ENCODE measurements around the gene ZFYVE28. TPM values are rescaled to one million over a fixed set of nuclear protein-coding genes. Genes with fewer than 3 reads are reported as not detected.

Gene ZFYVE28
- polyA plus RNA-seq, 1 donor from 2014 or later = 1.0 TPM

- H3K27me3 Mint-ChIP-seq = peaks cover 4% of the 10 kb centered on the region
- H3K9me3 Mint-ChIP-seq = peaks cover 3 to 4% (median 4%) of the 10 kb centered on the region in 3 donors
- H3K27ac Mint-ChIP-seq = no peak overlapping the region
- no peak overlapping the region for H3K4me3 Mint-ChIP-seq
- H3K36me3 Mint-ChIP-seq = no peaks in the 10 kb centered on the region
- no peaks in the 10 kb centered on the region for H3K4me1 Mint-ChIP-seq
These were observed 47.7 kb downstream of the ZFYVE28 start for GRCh38 chr4:2370597-2371320.

GRCh38 chr4:2368746-2369437 is 49.6 kb downstream of the ZFYVE28 start:
- Mint-ChIP-seq H3K9me3 (peaks cover 2 to 3% (median 3%) of the 10 kb centered on the region in 3 donors), H3K27me3 (peaks cover 3% of the 10 kb centered on the region), H3K36me3 (peaks cover 1% of the 10 kb centered on the region), H3K27ac (no peak overlapping the region), H3K4me3 (no peak overlapping the region), H3K4me1 (peaks cover 0 to 4% (median 0%) of the 10 kb centered on the region in 3 donors)

- H3K36me3 Mint-ChIP-seq = peaks cover 1% of the 10 kb centered on the region
- H3K9me3 Mint-ChIP-seq = peaks cover 0 to 3% (median 3%) of the 10 kb centered on the region in 3 donors
- H3K4me1 Mint-ChIP-seq = peaks cover 0 to 8% (median 2%) of the 10 kb centered on the region in 3 donors
- H3K27me3 Mint-ChIP-seq = peaks cover 2% of the 10 kb centered on the region
- no peak overlapping the region for H3K4me3 Mint-ChIP-seq
- H3K27ac Mint-ChIP-seq = no peak overlapping the region
These were observed 50.8 kb downstream of the ZFYVE28 start for GRCh38 chr4:2367626-2368025.

GRCh38 chr4:2366252-2367192 is 51.9 kb downstream of the ZFYVE28 start:
- peaks cover 1% of the 10 kb centered on the region for H3K36me3 Mint-ChIP-seq
- H3K9me3 Mint-ChIP-seq = peaks cover 0 to 3% (median 3%) of the 10 kb centered on the region in 3 donors
- H3K4me1 Mint-ChIP-seq = peaks cover 0 to 8% (median 2%) of the 10 kb centered on the region in 3 donors
- H3K27me3 Mint-ChIP-seq = peaks cover 2% of the 10 kb centered on the region
- peak overlapping the region in 1 of 3 donors; percentile 35 for H3K27ac Mint-ChIP-seq
- H3K4me3 Mint-ChIP-seq = peak overlapping the region in 1 of 4 donors; percentile 8

GRCh38 chr4:2365913-2366210 is 52.6 kb downstream of the ZFYVE28 start:
- Mint-ChIP-seq H3K27me3 (peaks cover 2% of the 10 kb centered on the region), H3K9me3 (peaks cover 0 to 3% (median 3%) of the 10 kb centered on the region in 3 donors), H3K27ac (no peak overlapping the region), H3K4me3 (peak overlapping the region in 2 of 4 donors; percentile 12 to 57), H3K4me1 (peaks cover 0 to 8% (median 2%) of the 10 kb centered on the region in 3 donors), H3K36me3 (peaks cover 1% of the 10 kb centered on the region)

GRCh38 chr4:2365054-2365912 is 53.2 kb downstream of the ZFYVE28 start:
- Mint-ChIP-seq H3K4me3 (peak overlapping the region in 3 of 4 donors; percentile 17 to 72 (median 57)), H3K36me3 (peaks cover 1% of the 10 kb centered on the region), H3K9me3 (peaks cover 0 to 3% (median 3%) of the 10 kb centered on the region in 3 donors), H3K27ac (peak overlapping the region in 1 of 3 donors; percentile 10), H3K27me3 (peaks cover 2% of the 10 kb centered on the region), H3K4me1 (peaks cover 0 to 8% (median 2%) of the 10 kb centered on the region in 3 donors)

GRCh38 chr4:2364654-2365053 is 53.8 kb downstream of the ZFYVE28 start:
- Mint-ChIP-seq H3K27ac (peak overlapping the region in 1 of 3 donors; percentile 83), H3K36me3 (peaks cover 1% of the 10 kb centered on the region), H3K4me1 (peaks cover 0 to 8% (median 2%) of the 10 kb centered on the region in 3 donors)

GRCh38 chr4:2363951-2364653 is 54.3 kb downstream of the ZFYVE28 start:
- Mint-ChIP-seq H3K36me3 (peaks cover 1% of the 10 kb centered on the region), H3K9me3 (peaks cover 0 to 3% (median 3%) of the 10 kb centered on the region in 3 donors), H3K27me3 (peaks cover 2% of the 10 kb centered on the region), H3K27ac (peak overlapping the region in 1 of 3 donors; percentile 83), H3K4me1 (peaks cover 0 to 8% (median 2%) of the 10 kb centered on the region in 3 donors), H3K4me3 (peak overlapping the region in 3 of 4 donors; percentile 66 to 89 (median 76))

More at GRCh38 chr4:2364654-2365053, 53.8 kb downstream of the ZFYVE28 start:
- Mint-ChIP-seq H3K9me3 (peaks cover 0 to 3% (median 3%) of the 10 kb centered on the region in 3 donors), H3K27me3 (peaks cover 2% of the 10 kb centered on the region), H3K4me3 (peak overlapping the region in 3 of 4 donors; percentile 66 to 89 (median 76))

- peaks cover 1% of the 10 kb centered on the region for H3K36me3 Mint-ChIP-seq
- H3K4me3 Mint-ChIP-seq = no peak overlapping the region
- H3K9me3 Mint-ChIP-seq = no peaks in the 10 kb centered on the region
- no peak overlapping the region for H3K27ac Mint-ChIP-seq
- H3K27me3 Mint-ChIP-seq = peaks cover 2% of the 10 kb centered on the region
- H3K4me1 Mint-ChIP-seq = peaks cover 0 to 8% (median 2%) of the 10 kb centered on the region in 3 donors
These were observed 55.3 kb downstream of the ZFYVE28 start for GRCh38 chr4:2363056-2363721.

- Mint-ChIP-seq H3K4me1 (peaks cover 0 to 8% (median 2%) of the 10 kb centered on the region in 3 donors), H3K27me3 (peaks cover 2% of the 10 kb centered on the region), H3K27ac (no peak overlapping the region), H3K36me3 (peaks cover 1% of the 10 kb centered on the region), H3K4me3 (peak overlapping the region in 1 of 4 donors; percentile 81), H3K9me3 (no peaks in the 10 kb centered on the region)
These were observed 56.0 kb downstream of the ZFYVE28 start for GRCh38 chr4:2362266-2363055.

- peak overlapping the region in 1 of 3 donors; percentile 35 for H3K27ac Mint-ChIP-seq
- peaks cover 0 to 8% (median 2%) of the 10 kb centered on the region in 3 donors for H3K4me1 Mint-ChIP-seq
- H3K4me3 Mint-ChIP-seq = peak overlapping the region in 1 of 4 donors; percentile 81
- peaks cover 2% of the 10 kb centered on the region for H3K27me3 Mint-ChIP-seq
- H3K9me3 Mint-ChIP-seq = no peaks in the 10 kb centered on the region
- peaks cover 1% of the 10 kb centered on the region for H3K36me3 Mint-ChIP-seq
These were observed 56.8 kb downstream of the ZFYVE28 start for GRCh38 chr4:2361366-2362265.
